Fibroblast of skin of abdomen (primary cell): ENCODE results near the gene CRTAP.
"Not testable (repeated sequence)": the region's sequence is repeated elsewhere in the genome, so short reads cannot be mapped to it uniquely, and the experiment has no call there.

Experiments used
- DNase-seq: peaks from one replicate; pipeline ENCODE4 v3.0.0-alpha.2; 2013

CRTAP gene

DNA sequence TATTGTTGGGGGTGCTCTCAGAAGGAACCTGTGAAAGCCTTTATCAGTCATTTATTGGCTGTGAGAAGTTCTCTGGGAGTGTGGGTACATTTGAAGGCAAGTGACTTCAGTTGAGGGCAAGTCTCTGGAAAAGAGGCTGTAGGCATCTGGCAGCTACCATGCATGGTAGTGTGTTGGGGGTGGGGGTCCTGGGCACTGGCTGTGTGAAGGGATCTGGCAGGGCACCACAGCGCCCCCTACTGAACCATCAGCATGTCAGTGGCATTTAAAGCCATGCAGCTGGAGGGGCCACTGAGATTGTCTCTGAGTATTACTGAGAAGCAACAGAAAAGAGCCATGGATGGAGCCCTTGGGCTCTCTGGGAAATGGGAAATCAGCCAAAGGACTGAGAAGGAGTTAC lies 30.6 kb downstream of the CRTAP start:
- DNase-seq, result no peak

DNA sequence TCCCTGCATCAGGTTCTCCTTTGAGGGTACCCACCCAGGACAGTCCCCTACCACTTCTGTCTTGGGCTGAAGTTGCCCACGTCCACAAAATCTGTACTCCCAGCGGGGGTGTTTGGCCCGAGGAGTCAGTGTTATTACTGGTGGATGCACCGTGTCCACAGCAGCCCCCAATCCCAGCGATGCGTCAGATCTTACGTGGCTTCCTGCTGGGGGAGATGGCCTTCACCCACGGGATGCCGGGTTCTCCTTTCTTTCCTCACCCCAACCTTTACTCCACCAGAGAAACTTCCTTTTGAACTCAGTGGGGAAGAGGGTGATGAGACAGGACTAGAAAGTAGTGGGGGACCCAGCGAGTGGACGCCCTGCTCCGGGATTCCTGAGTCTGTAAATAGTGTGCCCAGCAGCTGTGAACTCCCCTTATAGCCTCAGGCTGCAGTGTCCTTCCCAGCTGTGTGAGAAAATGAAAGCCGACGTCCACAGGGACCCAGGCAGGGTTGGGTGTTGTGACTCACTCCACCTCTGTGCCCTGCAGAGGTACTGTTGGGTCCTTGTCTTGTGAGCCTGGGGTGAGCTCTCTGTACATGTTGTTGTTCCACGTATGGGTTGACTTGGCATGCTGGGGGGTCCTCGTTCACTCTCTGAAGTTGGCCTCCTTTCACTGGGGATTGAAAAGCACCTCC lies 31.5 kb downstream of the CRTAP start:
- no peak for DNase-seq

DNA sequence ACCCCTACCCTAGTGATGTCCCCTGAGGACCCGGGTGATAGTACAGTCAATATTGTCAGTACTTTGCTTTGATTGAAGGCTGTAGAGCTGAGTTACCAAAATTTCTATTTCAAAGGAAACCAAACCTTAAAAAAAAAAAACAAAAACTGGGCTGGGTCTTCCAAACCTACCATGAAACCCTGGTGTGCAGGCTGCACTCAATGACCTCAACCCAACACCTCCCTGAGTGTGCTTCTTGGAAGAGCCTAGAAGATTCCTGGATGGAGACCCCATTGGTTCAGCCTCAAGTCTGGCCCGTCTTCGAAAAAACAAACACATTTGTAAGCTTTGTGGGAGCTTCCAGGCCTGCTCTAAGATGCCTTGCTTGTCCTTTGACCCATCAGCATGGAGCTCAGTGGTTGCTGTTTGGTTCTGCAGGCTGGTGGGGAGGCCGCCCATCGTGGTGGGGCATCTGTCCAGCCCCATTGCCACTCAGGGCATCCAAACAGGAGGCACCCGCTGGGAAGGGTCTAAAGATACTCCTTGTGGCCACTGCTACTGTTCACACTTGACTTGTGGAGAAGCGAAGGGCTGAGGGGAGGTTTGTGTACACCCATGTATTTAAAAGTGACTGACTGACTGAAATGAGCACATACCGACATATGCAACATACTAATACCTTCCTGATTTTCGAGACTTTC lies 32.2 kb downstream of the CRTAP start:
- DNase-seq, result no peak

DNA sequence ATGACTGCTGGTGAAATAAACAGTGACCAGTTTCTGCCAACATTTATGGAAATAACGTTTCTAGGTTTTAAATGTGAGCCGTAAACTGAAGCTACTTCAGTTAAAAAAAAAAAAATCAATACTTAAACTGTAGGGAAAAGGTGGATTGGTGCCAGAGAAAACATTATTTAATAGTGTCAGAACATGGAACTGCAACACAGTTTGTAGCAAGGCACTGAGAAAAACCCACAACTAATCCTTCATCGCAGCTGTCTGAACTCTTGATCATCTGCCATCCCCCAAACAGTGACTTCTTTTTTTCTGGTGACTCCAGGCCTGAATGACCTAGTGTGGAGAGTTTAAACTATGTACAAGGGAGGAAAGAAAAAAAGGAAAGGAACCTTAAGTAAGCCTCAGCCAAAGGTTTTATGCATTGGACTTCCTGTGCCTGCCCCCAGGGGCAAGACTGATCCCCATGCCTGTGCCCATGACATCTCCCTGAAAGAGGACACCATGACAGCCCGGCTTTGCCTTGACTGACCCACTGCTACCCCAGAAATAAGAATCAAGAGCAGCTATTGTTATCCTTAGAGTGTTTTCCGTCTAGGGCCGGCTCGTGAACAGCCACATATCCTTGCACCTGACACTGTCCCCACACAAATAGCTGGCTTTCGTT lies 33.1 kb downstream of the CRTAP start:
- peak; percentile 43 for DNase-seq

DNA sequence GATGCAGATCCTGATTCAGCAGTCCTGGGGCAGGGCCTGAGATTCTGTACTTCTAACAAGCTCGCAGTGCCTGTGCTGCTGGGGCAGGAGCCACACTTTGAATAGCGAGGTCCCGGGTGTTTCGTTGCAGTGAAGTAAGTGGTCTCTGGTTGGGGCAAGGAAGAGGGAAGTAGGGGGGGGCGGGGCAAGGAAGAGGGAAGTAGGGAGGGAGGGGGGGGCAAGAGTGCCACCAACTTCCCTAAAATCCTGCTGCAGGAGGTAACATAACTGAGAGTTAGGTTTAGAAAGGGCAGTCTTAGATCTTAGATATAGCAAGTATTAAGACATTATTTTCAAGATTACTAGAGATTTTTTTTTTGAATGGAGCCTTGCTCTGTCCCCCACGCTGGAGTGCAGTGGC lies 35.5 kb downstream of the CRTAP start:
- no peak for DNase-seq

DNA sequence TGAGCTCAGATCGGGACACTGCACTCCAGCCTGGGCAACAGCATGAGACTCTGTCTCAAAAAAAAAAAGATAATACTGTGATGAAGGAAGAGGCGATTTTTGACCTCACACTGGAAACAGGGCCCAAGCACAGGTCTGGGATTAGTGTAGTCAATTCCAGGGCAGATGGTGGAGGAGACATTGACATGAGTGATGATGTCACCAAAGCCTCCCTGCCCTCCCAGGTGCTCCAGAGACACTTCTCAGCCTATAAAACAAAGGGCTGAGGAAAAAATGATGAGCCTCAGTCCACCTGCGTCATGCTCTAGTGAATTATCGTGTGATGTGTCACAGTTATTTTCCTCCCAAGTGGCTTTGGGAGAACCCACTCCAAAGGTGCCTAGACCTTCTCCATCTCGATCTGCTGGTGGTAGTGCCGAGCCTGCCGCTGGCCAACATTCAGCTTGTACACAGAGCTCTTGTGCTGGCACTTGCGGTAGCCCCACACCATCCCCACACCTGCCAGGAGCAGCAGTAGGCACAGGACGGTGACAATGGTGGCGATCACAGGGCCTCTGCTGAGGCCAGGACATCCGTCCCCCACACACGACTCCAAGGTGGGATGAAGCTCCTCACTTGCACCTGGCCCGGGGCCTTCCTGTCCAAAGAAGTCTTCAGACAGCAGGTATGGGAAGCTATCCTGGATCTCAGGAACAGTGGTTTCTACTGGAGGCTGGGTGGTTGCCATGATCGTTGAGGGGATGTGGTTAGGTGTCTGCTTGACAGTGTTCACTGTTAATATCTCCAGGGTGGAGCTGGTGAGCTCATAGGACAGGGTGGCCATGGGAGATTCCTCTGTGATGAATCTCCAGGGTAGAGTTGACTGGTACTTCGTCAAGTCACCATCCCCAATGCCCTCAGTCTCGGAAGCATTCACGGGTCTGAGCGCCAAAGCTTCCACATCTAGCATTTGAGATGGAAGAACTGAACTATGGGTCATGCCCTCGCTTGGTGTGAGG lies 38.8 kb downstream of the CRTAP start:
- DNase-seq, result no peak

DNA sequence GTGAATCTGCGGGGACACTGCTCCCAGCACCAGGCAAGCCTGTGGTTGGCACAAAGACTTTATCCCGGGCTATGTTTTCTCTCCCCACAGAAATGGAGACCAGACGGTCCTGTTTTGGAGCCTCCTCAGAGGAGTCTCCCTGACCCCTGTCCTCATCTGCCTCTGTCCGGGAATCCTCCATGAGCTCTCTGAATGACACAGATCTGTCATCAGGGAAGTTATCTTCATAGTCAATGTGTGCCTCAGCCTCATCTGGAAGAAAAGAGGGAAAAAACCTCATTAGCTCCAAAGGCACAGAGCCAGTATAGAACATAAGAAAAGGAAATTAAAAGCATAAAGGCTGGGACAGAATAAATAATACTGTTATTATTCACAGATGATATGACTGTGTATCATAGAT lies 40.0 kb downstream of the CRTAP start:
- no peak for DNase-seq

DNA sequence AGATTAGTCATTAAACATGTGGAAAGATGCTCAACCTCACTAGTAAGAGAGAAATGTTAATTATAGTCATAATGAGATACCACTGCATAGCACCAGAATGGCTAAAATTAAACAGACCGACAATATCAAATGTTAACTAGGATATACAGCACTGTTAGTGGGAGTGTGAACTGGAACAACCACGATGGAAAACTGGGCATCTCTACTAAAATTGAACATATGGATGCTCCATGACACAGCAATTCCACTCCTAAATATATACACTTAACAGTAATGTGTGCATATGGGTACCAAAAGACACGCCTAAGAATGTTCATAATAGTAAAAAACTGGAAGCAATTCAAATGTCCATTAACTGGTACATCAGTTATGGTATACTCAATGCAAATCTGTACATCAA lies 41.5 kb downstream of the CRTAP start:
- no peak for DNase-seq

DNA sequence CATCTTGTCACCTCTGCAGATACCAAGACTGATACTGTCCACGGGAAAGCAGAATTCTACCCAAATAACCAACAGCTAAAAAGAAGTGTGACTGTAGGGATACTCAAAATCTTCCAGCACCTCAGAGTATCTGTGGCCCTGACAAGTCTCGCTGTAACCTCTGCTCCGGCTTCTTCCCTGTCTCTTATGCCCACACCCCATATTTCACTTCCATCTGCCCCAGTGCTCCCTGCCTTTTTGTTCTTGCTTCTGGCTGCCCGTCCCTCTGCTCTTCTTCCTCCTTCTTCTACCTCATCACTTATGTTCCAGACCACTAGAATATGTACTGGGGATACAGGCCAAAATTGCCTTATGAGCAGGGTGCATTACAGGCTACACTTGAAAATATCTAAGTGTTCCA lies 45.4 kb downstream of the CRTAP start:
- DNase-seq, result no peak

DNA sequence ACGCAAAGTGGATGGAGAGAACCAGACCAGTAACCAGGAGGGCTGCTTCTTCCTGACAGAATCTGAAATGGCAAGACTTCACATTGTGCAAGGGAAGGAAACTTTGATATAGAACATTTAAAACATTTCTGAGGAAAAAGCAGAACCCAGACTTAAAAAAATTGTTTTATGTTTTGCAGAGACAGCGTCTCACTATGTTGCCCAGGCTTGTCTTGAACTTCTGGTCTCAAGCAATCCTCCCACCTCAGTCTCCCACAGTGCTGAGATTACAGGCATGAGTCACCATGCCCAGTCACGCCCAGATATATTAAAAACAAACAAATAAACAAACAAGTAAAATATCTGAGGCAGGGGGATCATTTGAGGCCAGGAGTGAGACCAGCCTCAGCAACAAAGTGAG lies 46.2 kb downstream of the CRTAP start:
- no peak for DNase-seq

DNA sequence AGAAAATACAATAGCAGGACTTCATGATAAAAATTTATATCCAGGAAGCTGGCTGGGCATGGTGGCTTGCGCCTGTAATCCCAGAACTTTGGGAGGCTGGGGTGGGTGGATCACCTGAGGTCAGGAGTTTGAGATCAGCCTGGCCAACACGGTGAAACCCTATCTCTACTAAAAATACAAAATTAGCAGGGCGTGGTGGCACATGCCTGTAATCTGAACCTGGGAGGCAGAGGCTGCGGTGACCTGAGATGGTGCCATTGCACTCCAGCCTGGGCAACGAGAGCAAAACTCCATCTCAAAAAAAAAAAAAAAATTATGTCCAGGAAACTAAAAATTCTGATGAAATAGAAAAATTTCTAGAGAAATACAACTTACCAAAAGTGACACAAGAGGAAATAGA lies 48.8 kb downstream of the CRTAP start:
- not testable (repeated sequence) for DNase-seq

DNA sequence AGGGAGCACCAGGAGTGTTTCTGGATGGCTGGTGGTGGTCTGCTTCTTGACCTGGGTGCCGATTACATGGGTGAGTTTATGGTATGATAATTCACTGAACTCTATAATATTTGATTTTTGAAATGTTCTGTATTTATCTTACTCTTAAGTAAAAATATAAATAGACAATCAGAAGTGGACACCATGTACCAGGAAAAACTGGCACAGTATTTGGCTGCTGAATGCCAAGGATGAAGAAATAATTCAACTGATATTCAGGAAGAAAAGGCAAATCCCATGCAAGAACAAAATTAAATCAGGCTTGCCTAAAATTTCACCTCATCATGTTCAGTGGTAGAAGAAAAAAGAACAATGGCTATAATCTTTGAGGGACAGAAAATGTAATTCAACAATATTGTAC lies 51.6 kb downstream of the CRTAP start:
- DNase-seq, result no peak

DNA sequence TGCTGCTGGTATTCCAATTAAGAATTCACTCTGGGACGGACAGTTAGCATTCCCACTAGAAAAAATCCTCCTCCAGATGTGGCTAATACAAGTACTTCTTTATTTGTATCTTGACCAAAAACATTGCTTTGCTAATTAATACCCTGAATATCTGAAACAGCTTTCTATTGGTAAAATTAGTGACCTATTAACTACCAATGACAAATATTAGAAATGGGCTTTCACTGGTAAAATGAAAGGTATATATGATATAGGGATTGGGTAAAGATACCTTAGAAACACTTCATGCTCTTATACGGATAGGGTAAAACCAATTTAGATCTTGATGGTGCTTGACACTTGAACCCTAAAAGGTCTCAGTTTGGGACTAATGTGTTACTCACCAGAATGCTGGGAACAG lies 52.3 kb downstream of the CRTAP start:
- DNase-seq, result no peak

DNA sequence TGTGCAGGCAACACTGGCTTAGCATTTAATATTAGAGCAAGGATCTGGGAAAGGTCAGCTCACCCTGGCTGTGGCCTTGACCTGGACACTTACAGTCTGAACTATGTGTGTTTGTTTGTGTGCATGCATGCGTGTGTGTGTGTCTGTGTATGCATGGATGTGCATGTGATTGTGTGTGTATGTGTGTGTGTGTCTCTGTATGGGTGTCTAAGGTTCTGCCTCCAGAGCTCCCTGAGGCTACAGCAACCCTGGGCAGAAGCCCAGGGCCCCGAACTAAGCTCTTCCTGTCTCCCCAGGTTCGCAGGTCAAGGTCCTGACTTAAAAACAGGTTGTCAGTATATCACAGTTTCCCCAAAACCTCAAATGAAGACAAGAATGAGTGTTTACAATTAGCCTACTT lies 53.5 kb downstream of the CRTAP start:
- DNase-seq, result no peak

DNA sequence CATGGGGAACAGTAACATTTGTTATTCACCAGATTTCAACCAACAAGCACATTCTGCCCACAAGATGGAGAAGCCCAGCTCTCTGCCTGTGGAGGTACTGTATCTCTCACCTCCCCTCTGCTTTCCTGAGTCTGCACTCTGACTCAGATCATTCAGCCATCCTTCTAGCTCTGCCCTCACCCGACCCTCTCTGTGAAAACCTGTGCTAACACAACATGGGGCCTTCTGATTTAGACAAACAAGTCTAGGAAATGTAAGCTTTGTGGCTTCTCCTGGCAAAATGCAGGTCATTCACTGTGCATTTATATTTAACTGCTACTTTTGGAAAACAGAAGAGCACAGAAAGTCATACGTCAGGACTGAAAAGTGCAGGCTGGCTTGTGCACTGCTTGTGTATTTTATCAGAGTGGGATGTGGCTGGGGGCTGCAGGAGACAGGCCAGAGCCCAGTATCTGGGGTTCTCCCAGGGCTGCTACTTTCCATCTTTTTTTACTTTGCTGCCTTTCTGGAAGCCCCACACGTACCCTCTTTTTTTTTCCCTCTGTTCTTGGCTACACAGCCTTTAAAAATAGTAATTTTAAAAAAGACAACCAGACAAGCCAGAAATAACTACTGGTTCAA lies 54.0 kb downstream of the CRTAP start:
- DNase-seq, result no peak

DNA sequence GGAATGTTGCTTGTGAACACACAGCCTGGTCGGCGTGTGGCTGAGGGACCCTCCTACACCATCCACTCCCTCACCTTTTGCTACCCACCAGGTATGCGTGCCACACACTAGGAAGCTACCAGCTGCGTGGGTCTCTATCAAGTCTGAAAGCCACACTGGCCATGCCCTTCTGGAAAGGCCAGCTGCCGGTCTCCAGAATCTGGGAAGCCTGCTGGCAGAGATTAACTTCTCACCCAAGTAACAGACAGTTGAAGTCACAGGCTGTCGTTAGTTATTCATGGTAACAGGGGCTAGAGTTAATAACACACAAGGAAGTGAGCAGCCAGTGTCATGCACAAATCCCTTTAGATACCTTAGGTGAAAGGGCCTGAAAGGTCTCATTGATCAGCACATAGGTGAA lies 56.7 kb downstream of the CRTAP start:
- DNase-seq, result no peak

DNA sequence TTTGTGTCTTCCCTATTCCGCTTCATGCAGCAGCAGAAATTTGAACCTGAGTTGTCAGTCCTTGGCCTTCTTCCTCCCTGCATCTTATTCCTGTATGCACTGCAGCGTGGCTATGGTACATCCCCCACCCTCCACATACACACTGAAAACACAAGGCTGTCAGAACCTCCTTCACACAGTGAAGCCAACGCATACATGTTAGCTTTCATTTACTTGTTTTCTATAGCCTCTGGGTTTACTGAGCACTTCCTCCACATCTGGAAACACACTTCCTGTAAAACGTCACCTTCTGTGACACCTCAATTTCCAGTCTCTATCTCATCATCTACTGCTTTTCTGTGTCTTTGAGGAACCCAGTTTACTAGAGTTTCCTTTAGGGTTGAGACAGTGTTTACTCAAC lies 57.8 kb downstream of the CRTAP start:
- DNase-seq, result no peak

DNA sequence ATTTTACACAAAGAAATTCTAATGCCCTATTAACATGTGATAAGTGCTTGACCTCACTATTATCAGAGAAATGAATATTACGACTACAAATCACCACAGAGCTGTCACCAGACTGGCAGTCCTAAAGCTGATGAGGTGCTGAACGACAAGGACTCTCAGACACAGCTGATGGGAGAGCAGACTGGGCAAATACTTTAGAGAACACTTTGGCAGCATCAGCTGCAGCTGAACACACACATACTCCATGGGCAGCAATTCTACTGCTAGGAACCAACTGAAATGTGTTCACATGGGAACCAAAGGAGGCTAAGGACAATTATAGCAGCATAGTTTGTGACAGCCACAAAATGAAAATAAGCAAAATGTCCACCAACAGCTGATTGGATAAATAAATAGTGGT lies 59.3 kb downstream of the CRTAP start:
- DNase-seq, result no peak

DNA sequence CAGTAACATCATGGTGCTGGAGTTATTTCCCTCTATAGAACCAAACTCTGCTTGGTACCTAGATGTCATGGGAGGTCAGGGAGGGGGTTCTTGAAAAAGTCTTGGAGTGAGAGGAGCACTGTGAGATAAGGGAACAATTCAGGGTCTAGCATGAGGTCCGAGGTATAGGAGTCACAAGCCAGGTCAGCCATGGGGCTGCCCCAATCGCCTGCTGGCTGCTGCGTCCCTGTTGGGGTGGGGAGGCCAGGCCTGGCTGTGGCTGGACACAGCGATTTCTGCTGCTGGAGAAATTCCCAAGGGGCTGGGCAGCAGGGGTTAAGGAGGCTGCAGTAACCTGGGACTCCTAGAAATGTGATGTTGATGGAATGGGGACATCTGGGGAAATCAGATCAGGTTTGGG lies 59.9 kb downstream of the CRTAP start:
- no peak for DNase-seq

DNA sequence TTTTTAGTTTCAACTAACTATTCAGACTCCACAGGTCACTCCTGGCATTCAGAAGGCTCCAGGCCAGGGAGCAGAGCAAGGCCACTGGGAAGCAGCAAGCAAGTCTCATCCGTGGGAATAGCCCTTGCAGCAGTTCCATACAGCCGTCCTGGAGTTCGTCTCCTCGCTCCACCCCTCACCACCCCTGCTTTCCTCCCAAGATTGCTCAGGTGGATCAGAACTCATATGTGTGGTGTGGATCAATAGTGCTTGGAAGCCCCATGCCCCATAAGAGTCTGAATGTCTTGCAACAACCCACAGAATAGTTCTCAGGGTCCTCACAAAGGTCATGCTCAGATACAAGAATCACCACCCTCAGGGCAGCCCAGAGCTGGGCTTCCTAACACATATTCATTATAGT lies 60.3 kb downstream of the CRTAP start:
- DNase-seq, result no peak

DNA sequence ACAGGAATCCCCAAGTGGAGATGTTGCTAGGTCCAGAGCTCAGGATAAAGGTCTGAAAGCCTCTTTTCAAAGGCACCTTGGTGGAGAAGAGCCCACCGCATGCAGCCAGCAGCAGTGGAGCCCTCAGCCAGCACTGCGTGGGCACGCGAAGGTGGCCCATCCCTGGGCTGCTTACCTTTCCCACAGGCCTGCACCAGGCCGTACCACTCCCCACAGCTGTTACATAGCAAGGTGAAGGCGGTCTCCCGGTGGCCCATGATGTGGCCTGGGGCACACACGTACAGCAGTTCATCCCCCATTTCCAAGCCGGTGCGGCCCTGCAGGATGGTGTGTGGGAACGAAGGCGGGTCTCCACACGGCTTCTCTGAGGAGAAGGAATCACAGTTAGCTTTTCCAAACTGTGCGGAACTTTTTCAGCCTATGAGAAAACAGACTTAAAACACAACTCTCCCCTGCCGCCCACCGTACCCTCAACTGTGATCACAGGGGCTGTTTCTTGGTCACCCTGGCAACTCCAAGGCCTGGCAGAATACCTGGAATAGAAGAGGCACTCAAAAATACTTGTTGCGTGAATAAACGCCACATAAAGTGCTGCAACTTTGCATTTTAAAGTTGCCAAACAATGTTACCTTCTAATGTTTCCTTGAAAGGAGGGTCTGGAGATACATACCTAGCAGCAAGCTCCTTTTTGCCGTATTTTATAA lies 61.0 kb downstream of the CRTAP start:
- no peak for DNase-seq

DNA sequence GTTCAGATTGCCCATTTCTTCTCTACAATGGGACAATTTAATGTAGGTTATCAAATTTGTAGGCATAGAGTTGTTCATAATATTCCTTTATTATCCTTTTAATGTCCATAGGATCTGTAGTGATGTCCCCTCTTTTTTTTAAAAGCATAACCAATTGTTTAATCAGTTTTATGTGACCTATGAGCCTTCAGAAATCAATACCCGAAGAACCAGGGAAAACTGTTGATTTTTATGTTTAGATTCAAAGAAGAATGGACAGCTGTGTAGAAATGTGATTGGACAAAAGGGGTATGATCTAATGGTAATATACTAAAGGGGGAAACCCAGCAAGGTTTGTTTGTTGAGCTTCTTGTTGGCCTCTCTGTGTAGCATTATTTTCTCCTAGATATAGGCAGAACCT lies 65.3 kb downstream of the CRTAP start:
- DNase-seq, result no peak
